GM12878 (cell line): Measurements from ENCODE around the gene KLHDC10.
"Not testable (repeated sequence)": the region's sequence is repeated elsewhere in the genome, so short reads cannot be mapped to it uniquely, and the experiment has no call there.

Source experiments
- CBX3 ChIP-seq: fragments of 200-600 bp; sonication (generic); IDR thresholded peaks from 2 replicates; pipeline ENCODE4 v1.6.1; 2016; ENCODE audit warnings: low read depth, borderline replicate concordance
- HCFC1 ChIP-seq: fragments of 150-350 bp; IDR thresholded peaks from 2 replicates; pipeline ENCODE4 v1.6.1; 2014; ENCODE audit warnings: low read length
- MXI1 ChIP-seq: fragments of 150-350 bp; IDR thresholded peaks from 2 replicates; pipeline ENCODE4 v1.6.1; 2011; ENCODE audit warnings: low read depth, mild to moderate bottlenecking, inconsistent platforms, low read length, improper control_type of control experiment
- POLR2A ChIP-seq: IDR thresholded peaks from 2 replicates; pipeline ENCODE4 v1.6.1; 2011; ENCODE audit warnings: low read depth, mild to moderate bottlenecking, low read length
- POLR2AphosphoS5 ChIP-seq: IDR thresholded peaks from 2 replicates; pipeline ENCODE4 v1.6.1; 2011; ENCODE audit warnings: mild to moderate bottlenecking, low read length, inconsistent platforms
- SMC3 ChIP-seq: IDR thresholded peaks from 2 replicates; pipeline ENCODE4 v1.6.1; 2011; ENCODE audit warnings: low read length, improper control_type of control experiment, borderline replicate concordance
- TCF7 ChIP-seq: IDR thresholded peaks from 2 replicates; pipeline ENCODE4 v1.6.1; 2014; ENCODE audit warnings: antibody characterized with exemption, borderline replicate concordance
- ZNF24 ChIP-seq: fragments of 450-650 bp; IDR thresholded peaks from 2 replicates; pipeline ENCODE4 v1.6.1; 2017; ENCODE audit warnings: antibody characterized with exemption, mild to moderate bottlenecking
- TF ChIP-seq, protein P1 (sequence below), 3 experiments: IDR thresholded peaks in 2 of 3; conservative IDR thresholded peaks in 1 of 3; 2 replicates each; pipeline ENCODE4 v1.5.1; 2011; ENCODE audit warnings: low read depth in 3 of 3, low read length in 3 of 3, mild to moderate bottlenecking in 3 of 3, control low read depth in 2 of 3, moderate library complexity in 2 of 3, inconsistent platforms in 1 of 3, mixed read lengths in 1 of 3; ENCODE audit not compliant: control insufficient read depth in 2 of 3, insufficient read depth in 1 of 3; ENCODE audit errors: extremely low read depth in 1 of 3

DNA sequence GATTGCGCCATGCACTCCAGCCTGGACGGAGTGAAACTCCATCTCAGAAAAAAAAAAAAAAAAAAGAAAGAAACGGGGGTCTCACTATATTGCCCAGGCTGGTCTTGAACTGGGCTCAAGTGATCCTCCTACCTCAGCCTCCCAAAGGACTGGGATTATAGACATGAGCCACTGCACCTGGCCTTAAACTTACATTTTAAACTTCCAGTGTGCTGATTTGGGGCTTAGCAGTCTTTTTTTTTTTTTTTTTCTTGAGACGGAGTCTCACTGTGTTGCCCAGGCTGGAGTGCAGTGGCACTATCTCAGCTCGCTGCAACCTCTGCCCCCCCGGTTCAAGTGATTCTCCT lies 5.8 kb upstream of the KLHDC10 start:
- TF ChIP-seq TCF7, SMC3, POLR2AphosphoS5, CBX3, POLR2A, ZNF24, MXI1, HCFC1: not testable (repeated sequence)
- TF ChIP-seq, protein P1, sequence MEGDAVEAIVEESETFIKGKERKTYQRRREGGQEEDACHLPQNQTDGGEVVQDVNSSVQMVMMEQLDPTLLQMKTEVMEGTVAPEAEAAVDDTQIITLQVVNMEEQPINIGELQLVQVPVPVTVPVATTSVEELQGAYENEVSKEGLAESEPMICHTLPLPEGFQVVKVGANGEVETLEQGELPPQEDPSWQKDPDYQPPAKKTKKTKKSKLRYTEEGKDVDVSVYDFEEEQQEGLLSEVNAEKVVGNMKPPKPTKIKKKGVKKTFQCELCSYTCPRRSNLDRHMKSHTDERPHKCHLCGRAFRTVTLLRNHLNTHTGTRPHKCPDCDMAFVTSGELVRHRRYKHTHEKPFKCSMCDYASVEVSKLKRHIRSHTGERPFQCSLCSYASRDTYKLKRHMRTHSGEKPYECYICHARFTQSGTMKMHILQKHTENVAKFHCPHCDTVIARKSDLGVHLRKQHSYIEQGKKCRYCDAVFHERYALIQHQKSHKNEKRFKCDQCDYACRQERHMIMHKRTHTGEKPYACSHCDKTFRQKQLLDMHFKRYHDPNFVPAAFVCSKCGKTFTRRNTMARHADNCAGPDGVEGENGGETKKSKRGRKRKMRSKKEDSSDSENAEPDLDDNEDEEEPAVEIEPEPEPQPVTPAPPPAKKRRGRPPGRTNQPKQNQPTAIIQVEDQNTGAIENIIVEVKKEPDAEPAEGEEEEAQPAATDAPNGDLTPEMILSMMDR (IDR thresholded peaks at IDR 0.05 in 2 of 3, conservative IDR thresholded peaks at IDR 0.05 in 1 of 3; ENCODE audit: control insufficient read depth in 2 of 3, extremely low read depth in 1 of 3, insufficient read depth in 1 of 3, low read depth in 3 of 3, low read length in 3 of 3), result not testable (repeated sequence)
